B cell (primary cell): Measurements from ENCODE around the gene TBCCD1. TPM values are rescaled to one million over a fixed set of nuclear protein-coding genes. Genes with fewer than 3 reads are reported as not detected.

ENCODE experiments used
- ATAC-seq: fragments of 200-7000 bp; cut with Tn5 transposase; one replicate; pipeline ENCODE4 v1.10.0; 2021; ENCODE audit warnings: low read depth, mild to moderate bottlenecking, moderate number of reproducible peaks, moderate library complexity
- CTCF ChIA-PET: fragments of 350-600 bp; sonication (Branson Sonifier 250); formaldehyde crosslinking; loops from one replicate; lab custom pipeline; 2021; ENCODE audit warnings: antibody characterized with exemption, inconsistent platforms; lab: Charles Lee
- POLR2A ChIA-PET: fragments of 350-600 bp; sonication (Branson Sonifier 250); formaldehyde crosslinking; loops from one replicate; lab custom pipeline; 2021; ENCODE audit warnings: antibody characterized with exemption; lab: Charles Lee
- DNase-seq: peaks from one replicate; pipeline ENCODE4 v3.0.0; 2013
- H2AFZ ChIP-seq: 2 replicates; pipeline ENCODE4 v1.6.1; 2012; ENCODE audit warnings: mild to moderate bottlenecking, low read depth, low read length; ENCODE audit not compliant: insufficient read depth, poor library complexity, severe bottlenecking
- H3K27ac ChIP-seq, 2 donors: 1 replicate in 1 of 2; 2 replicates in 1 of 2; pipeline ENCODE4 v1.5.1; 2012 to 2013; ENCODE audit warnings: low read length in 2 of 2, mild to moderate bottlenecking in 2 of 2, moderate library complexity in 1 of 2
- H3K27me3 ChIP-seq, 4 experiments: fragments of 200-600 bp in 1 of 4; sonication (generic) in 1 of 4; replicated peaks in 1 of 4; 1 replicate in 2 of 4; 2 replicates in 2 of 4; pipeline versions ENCODE4 v1.6.1 to v1.7.0; 2013 to 2016; ENCODE audit warnings: low read length in 3 of 4, mild to moderate bottlenecking in 2 of 4, mixed read lengths in 1 of 4, moderate library complexity in 1 of 4; ENCODE audit not compliant: insufficient read depth in 4 of 4, control insufficient read depth in 3 of 4; ENCODE audit errors: control extremely low read depth in 1 of 4
- H3K36me3 ChIP-seq, 2 experiments: replicated peaks in 1 of 2; 1 replicate in 1 of 2; 2 replicates in 1 of 2; pipeline versions ENCODE4 v1.6.1 to v1.7.1; 2013; ENCODE audit warnings: low read length in 1 of 2; ENCODE audit not compliant: insufficient read depth in 2 of 2, control insufficient read depth in 1 of 2; ENCODE audit errors: control extremely low read depth in 1 of 2, extremely low read depth in 1 of 2
- H3K4me1 ChIP-seq, 2 donors: fragments of 200-600 bp in 1 of 2; sonication (generic) in 1 of 2; 1 replicate in 1 of 2; 2 replicates in 1 of 2; pipeline versions ENCODE4 v1.5.1 to v1.6.1; 2013 to 2017; ENCODE audit warnings: low read length in 2 of 2; ENCODE audit not compliant: control insufficient read depth in 2 of 2, insufficient read depth in 2 of 2
- H3K4me2 ChIP-seq: replicated peaks from 2 replicates; pipeline ENCODE3; 2012; ENCODE audit warnings: mild to moderate bottlenecking, low read depth, low read length; ENCODE audit not compliant: poor library complexity, severe bottlenecking
- H3K4me3 ChIP-seq, 5 experiments: fragments of 200-600 bp in 1 of 5; sonication (generic) in 1 of 5; 1 replicate in 3 of 5; 2 replicates in 2 of 5; pipeline versions ENCODE4 v1.5.1 to v1.7.0; 2011 to 2016; ENCODE audit warnings: low read length in 4 of 5, mild to moderate bottlenecking in 4 of 5, low read depth in 2 of 5, control low read depth in 1 of 5, moderate library complexity in 1 of 5; ENCODE audit not compliant: insufficient read depth in 1 of 5; ENCODE audit errors: control extremely low read depth in 1 of 5, extremely low read depth in 1 of 5
- H3K79me2 ChIP-seq: fragments of 200-600 bp; sonication (generic); one replicate; pipeline ENCODE4 v1.6.0; 2016; ENCODE audit warnings: low read length; ENCODE audit not compliant: control insufficient read depth, insufficient read depth
- H3K9ac ChIP-seq: fragments of 200-600 bp; sonication (generic); 2 replicates; pipeline ENCODE4 v1.6.1; 2017; ENCODE audit warnings: mild to moderate bottlenecking, low read length, moderate library complexity
- H3K9me3 ChIP-seq, 3 donors: one replicate each; pipeline versions ENCODE4 v1.6.1 to v1.7.1; 2013; ENCODE audit warnings: low read length in 2 of 3; ENCODE audit not compliant: control insufficient read depth in 2 of 3, insufficient read depth in 1 of 3; ENCODE audit errors: control extremely low read depth in 1 of 3
- H4K20me1 ChIP-seq: 2 replicates; pipeline ENCODE4 v1.6.0; 2012; ENCODE audit warnings: mild to moderate bottlenecking, low read length; ENCODE audit not compliant: insufficient read depth, control insufficient read depth, poor library complexity, severe bottlenecking
- H3K27ac Mint-ChIP-seq: one replicate; pipeline ENCODE4 v1.8.0; 2021; ENCODE audit warnings: mixed read lengths
- H3K27me3 Mint-ChIP-seq: one replicate; pipeline ENCODE4 v1.8.0; 2021; ENCODE audit warnings: mixed read lengths
- H3K4me1 Mint-ChIP-seq: one replicate; pipeline ENCODE4 v1.8.0; 2021; ENCODE audit warnings: mixed read lengths
- H3K4me3 Mint-ChIP-seq: one replicate; pipeline ENCODE4 v1.8.0; 2021; ENCODE audit warnings: mixed read lengths
- H3K9me3 Mint-ChIP-seq: one replicate; pipeline ENCODE4 v1.8.0; 2022; ENCODE audit warnings: mixed read lengths; ENCODE audit not compliant: insufficient read depth
- EZH2 ChIP-seq: IDR thresholded peaks from 2 replicates; pipeline ENCODE4 v1.6.1; 2012; ENCODE audit warnings: borderline replicate concordance, low read depth, mild to moderate bottlenecking, moderate library complexity, low read length; ENCODE audit not compliant: insufficient read depth, poor library complexity, severe bottlenecking
- WGBS: methylation state at CpG from one replicate; pipeline ENCODE4 v1.1.5; 2013; ENCODE audit warnings: missing lambda C conversion rate; ENCODE audit not compliant: insufficient coverage; 5-methylcytosine and 5-hydroxymethylcytosine counted together
- intact Hi-C: fragments of 100-400 bp; cut with micrococcal nuclease; formaldehyde crosslinking; loops from one replicate; pipeline ENCODE4 v1.10.0; 2022
- polyA plus RNA-seq: library from polyadenylated mRNA; depleted of rRNA; stranded (reverse); fragments of >200 nt; gene quantifications from 2 replicates; pipeline ENCODE4 v1.2.3, GENCODE V29; 2012
- total RNA-seq, 2 donors: library from RNA; stranded (reverse); fragments of 120-200 nt in 1 of 2; gene quantifications; 1 replicate in 1 of 2; 2 replicates in 1 of 2; pipeline versions ENCODE4 v1.2.3 to v1.2.4, GENCODE V29; 2013 to 2022
- TF ChIP-seq, protein P1 (sequence below): fragments of 200-600 bp; IDR thresholded peaks from one replicate; pipeline ENCODE4 v1.8.0; 2022; ENCODE audit warnings: antibody characterized with exemption, mild to moderate bottlenecking

The TBCCD1 gene
- total and polyA plus RNA-seq, 2 donors (not counting 1 experiment from before 2014, with no cell fraction given) = 15.9 to 17.3 TPM

DNA sequence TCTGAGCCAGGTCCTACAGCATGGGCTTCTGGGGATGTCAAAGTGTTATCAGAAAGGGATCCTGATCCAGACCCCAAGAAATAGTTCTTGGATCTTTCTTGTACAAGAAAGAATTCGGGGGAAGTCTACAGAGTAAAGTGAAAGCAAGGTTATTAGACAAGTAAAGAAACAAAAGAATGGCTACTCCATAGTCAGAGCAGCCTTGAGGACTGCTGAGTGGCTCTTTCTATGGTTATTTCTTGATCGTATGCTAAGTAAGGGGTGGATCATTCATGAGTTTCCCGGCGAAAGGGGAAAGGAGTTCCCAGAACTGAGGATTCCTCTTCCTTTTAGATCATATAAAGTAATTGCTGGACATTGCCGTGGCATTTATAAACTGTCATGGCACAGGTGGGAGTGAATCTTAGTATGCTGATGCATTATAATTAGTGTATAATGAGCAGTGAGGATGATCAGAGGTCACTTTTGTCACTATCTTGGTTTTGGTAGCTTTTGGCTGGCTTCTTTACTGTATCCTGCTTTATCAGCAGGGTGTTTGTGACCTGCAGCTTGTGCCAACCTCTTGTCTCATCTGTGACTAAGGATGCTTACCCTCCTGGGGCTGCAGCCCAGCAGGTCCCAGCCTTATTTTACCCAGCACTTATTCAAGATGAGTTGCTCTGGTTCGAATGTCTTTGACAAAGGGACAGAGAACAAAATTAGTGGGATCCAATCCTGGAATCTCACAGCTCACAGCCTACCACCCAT lies 64.0 kb downstream of the TBCCD1 start:
- Histone ChIP-seq H3K79me2 (no peaks in the 10 kb centered on the region), H3K4me3 (no peak overlapping the region), H4K20me1 (no peaks in the 10 kb centered on the region), H3K4me2 (no peak overlapping the region), H3K27ac (no peak overlapping the region), H3K4me1 (no peaks in the 10 kb centered on the region), H3K27me3 (peaks cover 0 to 4% (median 2%) of the 10 kb centered on the region in 4 experiments), H3K9ac (no peak overlapping the region), H3K36me3 (no peaks in the 10 kb centered on the region), H3K9me3 (no peaks in the 10 kb centered on the region), H2AFZ (no peak overlapping the region)
- Mint-ChIP-seq H3K4me3 (no peak overlapping the region), H3K4me1 (peaks cover 7% of the 10 kb centered on the region), H3K9me3 (peaks cover 6% of the 10 kb centered on the region), H3K27ac (no peak overlapping the region), H3K27me3 (peaks cover 14% of the 10 kb centered on the region)
- ChIA-PET CTCF (interaction anchor here (1.5 kb wide), 1 partner anchor 114 kb away, joined by 5 read pairs; no protein-coding TSS in a partner anchor), POLR2A (no interaction called here)
- intact Hi-C loops = no loop called here
- TF ChIP-seq, protein P1, sequence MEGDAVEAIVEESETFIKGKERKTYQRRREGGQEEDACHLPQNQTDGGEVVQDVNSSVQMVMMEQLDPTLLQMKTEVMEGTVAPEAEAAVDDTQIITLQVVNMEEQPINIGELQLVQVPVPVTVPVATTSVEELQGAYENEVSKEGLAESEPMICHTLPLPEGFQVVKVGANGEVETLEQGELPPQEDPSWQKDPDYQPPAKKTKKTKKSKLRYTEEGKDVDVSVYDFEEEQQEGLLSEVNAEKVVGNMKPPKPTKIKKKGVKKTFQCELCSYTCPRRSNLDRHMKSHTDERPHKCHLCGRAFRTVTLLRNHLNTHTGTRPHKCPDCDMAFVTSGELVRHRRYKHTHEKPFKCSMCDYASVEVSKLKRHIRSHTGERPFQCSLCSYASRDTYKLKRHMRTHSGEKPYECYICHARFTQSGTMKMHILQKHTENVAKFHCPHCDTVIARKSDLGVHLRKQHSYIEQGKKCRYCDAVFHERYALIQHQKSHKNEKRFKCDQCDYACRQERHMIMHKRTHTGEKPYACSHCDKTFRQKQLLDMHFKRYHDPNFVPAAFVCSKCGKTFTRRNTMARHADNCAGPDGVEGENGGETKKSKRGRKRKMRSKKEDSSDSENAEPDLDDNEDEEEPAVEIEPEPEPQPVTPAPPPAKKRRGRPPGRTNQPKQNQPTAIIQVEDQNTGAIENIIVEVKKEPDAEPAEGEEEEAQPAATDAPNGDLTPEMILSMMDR = no peak
- TF ChIP-seq EZH2 = no peak
- ATAC-seq = no peak
- WGBS = 69% methylated on average over 2 of the region's 6 CpGs
- no peak for DNase-seq
